ENCODE data around the gene GRK5.

The GRK5 gene

GRCh38 chr10:119323085-119324016 is 116.0 kb downstream of the GRK5 start:
- DNase-seq: no peak

GRCh38 chr10:119325131-119325530 is 117.8 kb downstream of the GRK5 start:
- no peak for DNase-seq

- no peak for DNase-seq
These were observed 118.8 kb downstream of the GRK5 start for GRCh38 chr10:119326167-119326566.

GRCh38 chr10:119327096-119327745 is 119.8 kb downstream of the GRK5 start:
- no peak for DNase-seq

GRCh38 chr10:119328223-119328622 is 120.9 kb downstream of the GRK5 start:
- no peak for DNase-seq

- no peak for DNase-seq
These were observed 123.0 kb downstream of the GRK5 start for GRCh38 chr10:119330342-119330741.

- DNase-seq: no peak
These were observed 123.7 kb downstream of the GRK5 start for GRCh38 chr10:119331061-119331460.

GRCh38 chr10:119333146-119333792 is 125.9 kb downstream of the GRK5 start:
- DNase-seq: no peak

GRCh38 chr10:119335671-119336353 is 128.4 kb downstream of the GRK5 start:
- no peak for DNase-seq

GRCh38 chr10:119336599-119336998 is 129.2 kb downstream of the GRK5 start:
- no peak for DNase-seq

- DNase-seq: no peak
These were observed 129.9 kb downstream of the GRK5 start for GRCh38 chr10:119337223-119337622.

- no peak for DNase-seq
These were observed 130.5 kb downstream of the GRK5 start for GRCh38 chr10:119337796-119338432.

GRCh38 chr10:119339109-119339508 is 131.7 kb downstream of the GRK5 start:
- DNase-seq: no peak

GRCh38 chr10:119340893-119341458 is 133.6 kb downstream of the GRK5 start:
- DNase-seq: no peak

- no peak for DNase-seq
These were observed 134.3 kb downstream of the GRK5 start for GRCh38 chr10:119341459-119342301.

GRCh38 chr10:119342335-119342734 is 135.0 kb downstream of the GRK5 start:
- DNase-seq: no peak

- DNase-seq: no peak
These were observed 135.7 kb downstream of the GRK5 start for GRCh38 chr10:119343011-119343601.

- DNase-seq: no peak
These were observed 137.0 kb downstream of the GRK5 start for GRCh38 chr10:119344381-119344780.

- DNase-seq: no peak
These were observed 138.9 kb downstream of the GRK5 start for GRCh38 chr10:119346095-119346832.

All from COR-L47 (cell line).